H1 (cell line): ENCODE measurements around the gene RIMS1. TPM values are rescaled to one million over a fixed set of nuclear protein-coding genes. Genes with fewer than 3 reads are reported as not detected.

Source experiments
- SUZ12 ChIP-seq: fragments of 200-600 bp; sonication (generic); IDR thresholded peaks from 2 replicates; pipeline ENCODE4 v1.6.1; 2012; ENCODE audit warnings: mild to moderate bottlenecking, inconsistent platforms, low read length, moderate library complexity, mixed read lengths
- polyA plus RNA-seq, 7 experiments: library from polyadenylated mRNA; depleted of rRNA in 3 of 7; stranded (reverse) in 5 of 7; unstranded in 2 of 7; fragments of >200 nt in 5 of 7; fragments of 200-250 nt in 2 of 7; gene quantifications; 1 replicate in 5 of 7; 2 replicates in 1 of 7; 4 replicates in 1 of 7; pipeline versions ENCODE4 v1.2.1 to v1.2.3, GENCODE V29; 2011 to 2013; ENCODE audit warnings: missing spikeins in 2 of 7, mixed read lengths in 2 of 7
- total RNA-seq: library from RNA; stranded (reverse); fragmentation: NEBNext Ultra II Directional; extraction: Animal tissue kit (Norgen Biotek cat#: 25700); gene quantifications from 2 replicates; pipeline ENCODE4 v1.2.1, GENCODE V29; 2021

The RIMS1 gene
- total and polyA plus RNA-seq, 2 of the 8 experiments (the other 6 are each of a cell fraction or from before 2014, with no cell fraction given) = 0.63 to 2.3 TPM

GRCh38 chr6:72216222-72217068, 330.1 kb downstream of the RIMS1 start (continued):
- TF ChIP-seq SUZ12 = no peak
